CD4-positive, alpha-beta T cell treated with Interferon gamma for 1 hour (primary cell): ENCODE measurements around the gene ATXN3L.

Source experiments
- DNase-seq: peaks from one replicate; pipeline ENCODE4 v3.0.0-alpha.2; 2020

Gene ATXN3L

DNA sequence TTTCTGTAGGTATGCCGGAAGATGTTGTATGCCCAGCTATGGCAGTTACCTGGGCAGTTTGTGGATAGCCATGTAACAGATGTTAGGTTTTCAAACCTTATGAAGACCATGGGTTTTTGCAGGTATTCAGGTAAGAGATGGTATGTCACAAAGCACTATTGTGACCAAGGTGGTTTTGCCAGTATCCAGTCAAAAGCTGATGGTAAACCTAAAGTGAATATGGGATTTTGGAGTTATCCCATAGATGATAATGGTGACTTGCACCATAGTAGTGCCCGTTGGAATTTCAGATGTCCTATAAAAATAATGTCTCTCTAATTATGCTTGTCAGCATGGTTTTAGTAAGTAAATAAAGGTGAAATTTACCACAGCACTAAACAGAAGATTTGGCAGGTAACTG lies at the start of gene ATXN3L:
TSS of gene ATXN3L (minus strand) at position 101 of the 400 bp plus-strand sequence. CDS start 119 bp downstream, outside the sequence.
- no peak for DNase-seq

- no peak for DNase-seq
Observed at GRCh38 chrX:13369256-13370030, 49.6 kb upstream of the ATXN3L start.

DNA sequence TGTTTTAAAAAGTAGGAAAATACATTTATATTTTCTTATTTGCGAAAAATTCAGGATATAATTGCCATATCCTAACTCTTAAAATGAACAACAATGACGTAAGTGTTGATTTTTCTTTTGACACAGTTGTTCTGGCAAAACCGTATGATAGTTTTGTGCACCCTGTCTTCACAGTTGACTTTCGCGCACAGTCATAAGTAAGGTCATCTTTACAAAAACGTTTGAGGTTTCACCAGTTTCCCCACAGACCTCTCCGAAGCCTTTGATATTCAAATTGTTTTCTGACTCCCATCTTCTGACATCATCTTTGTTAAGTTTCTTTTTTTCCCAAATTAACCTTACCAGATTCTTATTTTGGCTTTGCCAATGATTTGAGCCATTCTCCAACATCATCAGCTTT lies 48.1 kb upstream of the ATXN3L start:
- no peak for DNase-seq

DNA sequence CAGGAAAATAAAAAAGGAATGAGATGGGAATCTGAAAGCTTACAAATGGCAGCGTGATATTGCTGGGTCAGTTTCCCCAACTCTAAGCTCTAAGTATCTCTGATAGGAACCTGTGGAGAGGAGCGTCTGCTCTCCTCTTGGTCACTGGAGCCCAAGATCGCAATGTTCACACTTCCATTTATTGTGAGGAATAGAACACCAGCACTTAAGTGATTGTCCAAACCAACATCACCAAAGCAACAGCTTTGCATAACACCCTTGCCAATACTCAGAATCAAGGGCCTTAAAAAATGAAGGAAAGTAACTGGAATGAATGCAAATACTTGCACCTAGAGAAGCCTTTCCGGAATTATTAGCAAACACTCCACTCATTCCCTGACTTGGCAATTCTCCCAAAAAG lies 46.8 kb upstream of the ATXN3L start:
- no peak for DNase-seq

DNA sequence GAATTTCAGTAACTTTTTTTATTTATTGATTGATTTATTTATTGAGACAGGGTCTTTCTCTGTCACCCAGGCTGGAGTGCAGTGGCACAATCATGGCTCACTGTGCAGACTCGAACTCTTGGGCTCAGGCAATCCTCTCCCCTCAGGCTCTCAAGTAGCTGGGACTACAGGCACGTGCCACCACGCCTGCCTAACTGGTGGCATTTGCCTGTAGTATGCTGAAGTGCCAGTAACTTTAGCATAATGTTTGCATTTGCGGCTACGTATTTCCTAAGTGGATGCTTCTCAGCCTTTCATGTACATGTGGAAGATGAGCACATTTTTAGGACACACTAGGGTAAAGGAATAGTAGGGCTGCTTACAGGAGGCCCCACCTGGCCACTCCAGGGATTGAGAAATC lies 45.3 kb upstream of the ATXN3L start:
- no peak for DNase-seq

DNA sequence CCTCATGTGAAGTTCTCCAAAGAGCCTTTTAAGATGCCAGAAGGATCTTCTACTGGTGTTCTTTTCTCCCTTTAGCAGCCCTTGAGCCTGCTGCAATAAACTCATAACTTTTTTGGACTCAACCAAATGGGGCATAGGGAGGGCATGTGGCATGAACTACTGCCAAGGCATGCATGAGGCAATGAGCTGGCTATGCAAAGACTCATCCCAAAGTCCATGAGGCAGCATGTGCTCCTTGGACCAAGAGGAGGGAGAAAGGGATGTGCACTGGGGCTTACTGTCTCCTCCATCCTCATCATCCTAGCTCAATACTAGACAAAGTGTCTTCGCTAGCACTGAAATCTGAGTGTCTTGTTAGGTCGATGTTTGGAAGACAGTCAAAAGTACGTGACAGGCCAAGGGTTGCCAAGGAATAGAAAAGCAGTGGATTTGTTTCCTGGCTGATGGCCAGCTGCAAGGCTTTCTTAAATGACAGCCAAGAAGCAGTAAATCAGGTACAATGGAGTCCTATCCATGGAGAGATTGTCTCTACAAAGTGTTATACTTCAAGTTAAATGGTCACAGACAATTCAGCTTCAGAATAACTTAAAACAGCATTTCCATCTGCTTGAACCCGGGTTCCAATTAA lies 44.5 kb upstream of the ATXN3L start:
- no peak for DNase-seq

DNA sequence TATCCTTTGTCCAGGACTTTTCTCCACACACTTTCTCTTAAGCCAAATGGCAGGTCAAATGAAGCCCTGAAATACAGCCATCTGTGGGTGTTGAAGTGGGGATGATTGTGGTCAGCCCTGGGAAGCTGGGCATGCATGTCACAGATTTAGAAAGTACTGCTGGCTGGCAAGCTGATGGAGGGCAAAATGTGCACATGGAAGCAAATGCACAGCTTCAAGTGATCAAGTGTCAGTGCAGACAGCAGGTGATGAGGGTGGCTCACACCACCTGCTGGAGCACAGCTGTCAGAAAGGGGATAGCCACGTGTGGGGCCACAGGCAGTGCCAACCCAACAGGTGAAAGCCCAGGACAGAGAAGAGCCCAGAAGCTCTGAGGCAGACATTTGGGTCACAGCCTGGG lies 40.3 kb upstream of the ATXN3L start:
- DNase-seq = no peak

DNA sequence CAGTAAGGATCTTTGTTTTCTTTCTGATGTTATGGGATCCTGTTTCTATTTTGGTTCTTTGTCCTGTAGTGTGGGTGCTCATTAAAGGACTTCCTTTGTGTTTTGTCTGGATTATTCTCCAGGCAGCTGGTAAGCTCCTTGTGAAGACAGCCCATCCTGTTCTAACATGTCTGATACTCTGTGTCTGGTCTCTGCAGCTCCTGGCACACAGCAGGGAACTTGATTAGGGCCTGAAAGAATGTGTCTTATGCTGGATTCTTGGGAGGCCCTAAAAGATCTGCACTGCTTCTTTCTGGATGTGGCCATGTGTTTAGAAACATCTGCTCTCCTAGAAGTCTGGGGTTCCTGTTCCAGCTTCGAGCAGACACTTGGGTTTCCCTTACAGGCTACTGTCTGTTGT lies 38.1 kb upstream of the ATXN3L start:
- no peak for DNase-seq

GRCh38 chrX:13346646-13347045 lies 26.8 kb upstream of the ATXN3L start:
- no peak for DNase-seq

DNA sequence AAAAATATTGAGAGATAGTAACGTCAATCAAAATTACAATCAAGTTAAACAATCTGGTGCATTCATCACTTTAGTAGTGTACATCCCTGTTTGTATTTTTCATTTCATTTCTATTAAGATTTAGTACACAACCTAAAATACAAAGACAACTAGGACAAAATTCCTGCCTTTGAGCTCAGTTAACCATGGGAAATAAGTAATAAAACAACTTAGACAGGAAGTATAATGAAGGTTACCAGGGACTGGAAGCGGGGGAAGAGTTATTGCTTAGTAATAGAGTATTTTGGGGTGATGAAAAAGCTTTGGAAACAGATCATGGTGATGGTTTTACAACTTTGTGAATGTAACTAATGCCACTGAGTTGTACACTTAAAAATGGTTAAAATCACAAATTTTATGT lies 25.6 kb upstream of the ATXN3L start:
- DNase-seq = no peak

DNA sequence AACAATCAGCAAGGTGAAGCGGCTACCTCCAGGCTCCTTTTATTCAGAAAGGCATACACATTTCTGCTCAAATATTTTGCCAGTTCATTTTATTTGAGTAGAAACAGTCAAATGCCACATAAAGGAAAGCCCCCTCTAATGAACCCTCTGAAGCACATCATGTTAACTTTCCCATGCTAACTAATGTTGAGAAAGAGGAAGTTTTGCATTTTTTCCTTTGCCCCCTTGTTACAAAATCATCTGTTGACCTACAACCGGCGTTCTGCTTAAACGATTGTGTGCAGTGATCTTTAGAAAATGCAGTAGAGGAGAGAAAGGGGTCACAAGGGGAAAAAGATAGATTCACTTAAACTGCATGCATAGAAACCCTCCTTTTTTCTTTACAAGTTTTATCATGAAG lies 25.2 kb upstream of the ATXN3L start:
- DNase-seq = no peak

GRCh38 chrX:13341491-13342101 lies 21.7 kb upstream of the ATXN3L start:
- no peak for DNase-seq

DNA sequence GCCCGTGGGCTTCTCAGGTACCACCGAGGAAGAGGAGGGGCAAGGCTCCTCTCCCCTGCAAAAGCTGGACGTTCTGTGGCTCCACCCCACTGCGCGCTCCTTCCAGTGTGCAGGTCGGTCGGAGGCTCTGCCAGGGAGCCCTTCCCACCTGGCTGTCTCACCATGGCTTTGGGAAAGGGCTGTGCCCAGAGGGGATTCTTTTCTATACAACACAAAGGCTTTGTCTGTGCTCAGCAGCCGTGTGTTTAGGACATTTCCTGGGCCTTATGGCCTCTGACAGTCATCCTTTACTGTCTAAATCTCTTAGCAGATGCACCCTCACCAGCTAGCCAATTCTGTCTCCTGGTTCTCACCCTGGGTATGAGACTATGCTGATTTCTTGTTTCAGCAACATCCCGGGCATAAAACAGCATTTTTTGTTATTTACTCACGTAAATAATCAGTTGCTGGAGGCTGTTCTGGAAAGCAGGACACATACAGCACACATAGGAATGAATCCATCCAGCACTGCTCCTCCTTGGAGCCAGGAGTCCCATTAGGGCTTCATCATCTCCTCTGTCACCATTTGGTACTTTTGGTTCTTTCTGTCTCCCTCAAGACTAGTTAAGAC lies 20.4 kb upstream of the ATXN3L start:
- DNase-seq = no peak

DNA sequence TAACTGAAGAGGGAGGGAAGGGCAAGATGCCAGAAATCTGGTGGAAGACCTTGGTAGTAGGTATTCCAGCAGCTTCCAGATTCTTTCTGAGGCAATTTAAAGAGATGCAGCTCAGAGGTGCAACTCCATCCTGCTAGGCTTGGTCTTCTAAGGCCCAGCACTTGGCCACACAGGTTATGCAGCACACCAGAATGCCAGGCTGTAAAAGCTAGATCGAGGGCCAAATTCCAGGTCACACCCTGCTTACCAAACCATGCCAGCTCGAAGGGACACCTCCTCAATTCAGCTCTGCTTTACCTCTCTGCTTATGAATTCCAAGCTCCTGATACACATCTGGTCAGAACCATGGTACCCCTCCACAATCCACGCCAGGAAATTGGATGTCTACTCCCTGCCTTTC lies 19.8 kb upstream of the ATXN3L start:
- no peak for DNase-seq

- DNase-seq = no peak
Observed at GRCh38 chrX:13338996-13339515, 19.2 kb upstream of the ATXN3L start.

- DNase-seq = no peak
Observed at GRCh38 chrX:13334491-13334890, 14.6 kb upstream of the ATXN3L start.

- DNase-seq = no peak
Observed at GRCh38 chrX:13330446-13330845, 10.6 kb upstream of the ATXN3L start.

DNA sequence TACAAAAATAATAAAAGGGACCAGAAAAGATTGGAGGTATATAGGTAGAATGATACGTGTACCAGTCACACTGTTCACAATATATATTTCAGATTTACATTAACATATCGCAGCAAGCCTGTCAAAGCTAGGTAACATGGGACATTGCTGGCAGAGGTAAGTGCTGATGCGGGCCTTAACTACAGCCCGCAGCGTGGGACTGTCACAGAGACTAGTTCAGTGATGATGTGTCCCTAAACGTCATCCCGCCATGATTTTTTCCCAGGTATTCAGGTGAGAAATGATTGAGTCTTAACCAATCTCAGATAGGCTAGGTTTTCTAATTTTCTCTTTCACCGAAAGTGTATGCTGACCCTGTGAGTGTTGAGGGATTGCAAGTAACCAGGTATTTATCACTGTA lies 7.8 kb upstream of the ATXN3L start:
- no peak for DNase-seq

- no peak for DNase-seq
Observed at GRCh38 chrX:13323241-13323640, 3.4 kb upstream of the ATXN3L start.

DNA sequence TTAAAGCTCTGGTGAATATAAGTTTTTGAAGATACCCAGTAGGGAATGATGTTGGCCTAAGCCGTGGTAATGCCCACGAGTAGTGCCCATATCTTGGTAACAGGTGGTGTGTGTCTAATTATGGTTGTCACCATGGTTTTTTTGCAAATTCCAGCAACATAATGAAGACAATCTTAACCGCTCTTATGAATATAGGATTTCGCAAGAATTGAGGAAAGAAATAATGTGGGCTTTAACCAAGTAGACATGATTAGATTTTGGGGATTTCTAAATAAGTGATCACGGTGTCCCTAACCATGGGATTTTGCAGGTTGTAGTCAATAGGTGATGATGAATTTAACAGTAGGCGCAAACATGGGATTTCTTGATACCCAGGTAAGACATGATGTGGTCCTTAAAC lies 2.5 kb downstream of the ATXN3L start:
- DNase-seq = no peak

GRCh38 chrX:13311560-13311959 lies 8.3 kb downstream of the ATXN3L start:
- DNase-seq = no peak

DNA sequence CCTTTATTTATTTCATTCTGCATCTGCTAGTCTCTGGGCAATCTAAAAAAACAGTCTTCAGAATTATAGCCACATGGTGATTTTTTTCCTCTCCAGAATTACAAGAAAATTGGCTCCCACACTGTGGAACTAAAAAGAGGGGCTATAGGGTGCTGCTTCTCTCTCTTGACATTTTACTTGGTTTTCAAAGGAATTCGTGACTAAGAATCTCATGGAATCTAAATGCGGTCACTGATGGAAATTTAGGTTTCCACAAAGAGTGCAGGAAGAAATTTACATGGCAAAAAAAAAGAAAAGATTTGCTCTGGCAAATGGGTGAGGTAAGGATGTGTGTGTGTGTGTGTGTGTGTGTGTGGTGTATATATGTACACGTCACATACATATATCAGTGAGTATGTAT lies 10.2 kb downstream of the ATXN3L start:
- no peak for DNase-seq

- DNase-seq = no peak
Observed at GRCh38 chrX:13307041-13307440, 12.8 kb downstream of the ATXN3L start.

- no peak for DNase-seq
Observed at GRCh38 chrX:13305108-13305507, 14.7 kb downstream of the ATXN3L start.
